Hindlimb muscle (tissue), 1 donor: Measurements from ENCODE around the gene BRAT1. TPM values are rescaled to one million over a fixed set of nuclear protein-coding genes. Genes with fewer than 3 reads are reported as not detected.
A peak's percentile ranks its signal among the peaks of the same experiment; 100 is the strongest.
"Not testable (repeated sequence)": the region's sequence is repeated elsewhere in the genome, so short reads cannot be mapped to it uniquely, and the experiment has no call there.

Experiments used
- DNase-seq: peaks from one replicate; pipeline ENCODE4 v3.0.0-alpha.2; 2013
- polyA plus RNA-seq: library from polyadenylated mRNA; unstranded; fragments of 120-200 nt; gene quantifications from one replicate; pipeline ENCODE4 v1.2.1, GENCODE V29; 2013; ENCODE audit not compliant: insufficient read length

BRAT1 gene
- polyA plus RNA-seq, 1 donor: 25.9 TPM

DNA sequence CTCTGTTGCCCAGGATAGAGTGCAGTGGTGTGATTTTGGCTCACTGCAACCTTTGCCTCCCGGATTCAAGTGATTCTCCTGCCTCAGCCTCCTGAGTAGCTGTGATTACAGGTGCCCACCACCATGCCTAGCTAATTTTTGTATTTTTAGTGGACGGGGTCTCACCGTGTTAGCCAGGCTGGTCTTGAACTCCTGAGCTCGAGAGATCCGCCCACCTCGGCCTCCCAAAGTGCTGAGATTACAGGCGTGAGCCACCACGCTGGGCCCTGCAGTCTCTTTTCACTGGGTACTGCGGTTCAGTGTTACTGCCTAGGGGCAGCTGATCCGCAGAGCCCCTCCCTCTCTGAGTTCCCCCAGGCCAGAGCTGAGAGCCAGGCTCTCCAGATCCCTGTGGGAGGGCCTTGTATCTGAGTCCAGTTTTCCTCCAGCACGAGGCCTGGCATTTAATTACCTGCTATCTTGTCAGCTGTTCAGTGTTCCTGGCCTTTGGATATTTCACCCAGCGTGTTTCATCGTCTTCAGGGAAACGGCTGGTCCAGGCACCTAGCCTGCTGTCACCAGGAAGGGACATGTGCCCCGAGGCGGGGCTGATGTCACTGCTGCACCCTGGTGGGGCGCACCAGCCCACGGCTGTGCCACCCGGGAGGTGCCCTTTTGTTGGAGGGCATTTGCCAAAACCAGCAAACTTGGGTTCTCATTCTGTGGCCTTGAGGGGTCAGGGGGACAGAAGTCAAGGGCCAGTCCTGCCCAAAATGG is 19.3 kb downstream of the BRAT1 start:
- DNase-seq: not testable (repeated sequence)

DNA sequence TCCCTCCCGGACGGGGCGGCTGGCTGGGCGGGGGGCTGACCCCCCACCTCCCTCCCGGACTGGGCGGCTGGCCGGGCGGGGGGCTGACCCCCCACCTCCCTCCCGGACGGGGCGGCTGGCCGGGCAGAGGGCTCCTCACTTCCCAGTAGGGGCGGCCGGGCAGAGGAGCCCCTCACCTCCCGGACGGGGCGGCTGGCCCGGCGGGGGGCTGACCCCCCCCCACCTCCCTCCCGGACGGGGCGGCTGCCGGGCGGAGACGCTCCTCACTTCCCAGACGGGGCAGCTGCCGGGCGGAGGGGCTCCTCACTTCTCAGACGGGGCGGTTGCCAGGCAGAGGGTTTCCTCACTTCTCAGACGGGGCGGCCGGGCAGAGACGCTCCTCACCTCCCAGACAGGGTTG is 21.1 kb downstream of the BRAT1 start:
- DNase-seq: not testable (repeated sequence)

GRCh38 chr7:2533566-2533965 is 21.8 kb downstream of the BRAT1 start:
- not testable (repeated sequence) for DNase-seq

DNA sequence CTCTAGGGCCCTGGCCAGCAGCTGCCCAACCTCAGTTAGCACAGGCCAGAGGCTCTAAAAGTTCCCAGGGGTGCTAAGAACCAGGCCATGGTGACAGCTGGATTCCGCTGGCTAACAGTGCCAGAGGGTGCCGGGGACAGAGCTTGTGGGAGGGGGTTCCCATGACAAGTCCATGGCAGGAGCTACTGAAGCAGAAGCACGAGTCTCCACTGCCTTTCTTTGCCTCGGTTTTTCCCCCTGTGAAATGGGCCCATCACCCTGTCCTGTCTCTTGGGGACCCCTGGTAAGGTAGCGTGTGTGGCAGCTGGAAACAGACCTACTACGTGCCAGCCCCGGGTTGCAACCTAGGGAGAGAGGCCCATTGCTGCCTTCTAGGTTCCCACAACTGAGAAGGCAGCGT is 22.5 kb downstream of the BRAT1 start:
- not testable (repeated sequence) for DNase-seq

DNA sequence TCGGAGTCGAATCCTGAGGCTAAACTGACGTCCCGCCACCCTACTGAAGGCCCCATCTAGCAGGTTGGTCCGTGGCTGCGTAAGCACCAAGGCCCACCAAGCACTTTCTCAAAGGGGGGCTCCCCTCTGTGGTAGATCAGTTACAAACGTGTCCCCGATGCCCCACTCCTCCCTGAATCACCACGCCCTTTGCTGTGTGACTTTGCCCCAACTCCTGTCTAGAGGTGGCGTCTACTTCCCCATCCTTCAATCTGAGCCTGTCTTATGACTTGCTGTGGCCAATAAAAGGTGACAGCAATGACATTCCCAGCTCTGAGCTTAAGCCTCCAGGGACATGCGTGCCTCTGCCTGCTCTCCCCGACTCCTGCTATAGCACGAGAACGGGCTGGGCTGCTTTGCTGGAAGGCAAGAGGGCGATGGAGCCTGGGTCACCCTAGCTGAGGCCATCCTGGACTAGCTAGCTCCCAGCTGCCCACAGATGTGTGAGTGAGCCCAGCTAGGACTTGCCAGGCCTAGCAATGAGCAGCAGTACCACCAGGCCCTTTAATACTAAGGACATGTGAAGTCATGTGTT is 23.0 kb downstream of the BRAT1 start:
- DNase-seq: not testable (repeated sequence)

GRCh38 chr7:2531796-2532110 is 23.6 kb downstream of the BRAT1 start:
- DNase-seq: not testable (repeated sequence)

- not testable (repeated sequence) for DNase-seq
Measured at GRCh38 chr7:2530994-2531795, 24.1 kb downstream of the BRAT1 start.

GRCh38 chr7:2530071-2530987 is 25.0 kb downstream of the BRAT1 start:
- no peak for DNase-seq

- DNase-seq: peak; percentile 54
Measured at GRCh38 chr7:2529161-2530070, 25.9 kb downstream of the BRAT1 start.

DNA sequence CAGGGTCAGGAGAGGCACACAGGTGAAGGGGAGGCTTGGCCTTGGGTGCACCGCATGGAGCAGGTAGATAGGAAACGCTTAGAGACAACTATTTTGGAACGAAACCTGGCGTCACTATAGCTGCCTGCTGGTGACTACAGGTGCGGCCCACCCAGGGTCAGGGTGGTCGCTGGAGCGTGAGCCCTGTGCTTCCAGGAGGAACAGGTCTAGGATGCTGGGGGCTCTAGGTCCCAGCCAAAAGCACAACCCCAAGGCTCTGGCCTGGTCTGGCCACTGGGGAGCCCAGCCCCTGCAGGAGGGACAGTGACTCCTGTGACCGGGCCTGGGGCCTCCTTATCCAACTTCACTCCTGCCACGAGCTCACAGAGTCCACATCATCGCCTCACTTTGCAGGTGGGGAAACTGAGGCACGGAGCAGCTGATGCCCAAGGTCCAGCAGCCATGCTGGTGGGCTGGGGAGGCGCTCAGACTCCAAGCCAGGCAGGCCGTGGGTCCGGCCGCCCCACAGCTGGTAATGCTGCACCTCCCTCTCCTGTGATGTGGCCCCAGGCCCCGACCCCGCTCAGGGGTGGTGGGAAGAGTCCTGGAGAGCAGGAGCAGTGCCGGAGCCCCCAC is 26.7 kb downstream of the BRAT1 start:
- no peak for DNase-seq

GRCh38 chr7:2527505-2528467 is 27.5 kb downstream of the BRAT1 start:
- no peak for DNase-seq

DNA sequence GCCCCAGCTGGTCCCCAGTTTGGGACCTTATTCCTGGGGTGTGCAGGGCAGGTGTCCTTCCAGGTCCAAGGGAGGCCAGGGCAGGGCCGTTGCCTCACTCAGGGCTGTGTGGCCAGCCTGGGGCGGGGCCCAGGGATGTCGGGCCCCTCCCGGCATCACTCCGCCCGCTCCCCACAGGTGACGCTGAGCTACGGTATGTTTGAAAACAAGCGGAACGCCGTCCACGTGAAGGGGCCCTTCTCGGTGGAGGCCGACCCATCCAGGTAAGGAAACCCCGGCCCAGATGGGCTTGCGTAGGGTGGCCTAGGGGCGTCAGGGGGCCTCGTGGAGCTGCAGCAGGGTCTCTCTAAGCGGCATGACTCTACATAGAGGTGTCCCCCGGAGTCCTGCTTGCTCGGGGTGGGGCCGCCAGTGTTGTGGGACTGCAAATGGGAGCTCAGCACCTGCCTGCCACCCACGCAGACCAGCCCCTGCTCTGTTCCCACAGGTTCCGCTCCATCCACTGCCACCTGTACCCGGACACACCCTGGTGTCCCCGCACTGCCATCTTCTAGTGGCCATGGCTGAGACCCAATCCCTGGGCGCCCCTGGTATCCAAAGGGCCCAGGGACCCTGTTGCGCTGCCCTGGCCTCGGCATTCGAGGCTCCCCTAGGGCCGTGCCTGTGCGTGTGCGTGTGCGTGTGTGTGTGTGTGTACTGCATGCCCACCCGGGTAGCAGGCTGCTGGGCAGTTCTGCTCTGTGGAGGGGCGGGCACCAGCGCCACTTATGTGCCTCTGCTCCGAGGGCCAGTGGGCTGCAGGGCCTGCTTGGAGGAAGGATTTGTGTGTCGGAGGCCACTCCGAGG is 28.4 kb downstream of the BRAT1 start:
- no peak for DNase-seq

DNA sequence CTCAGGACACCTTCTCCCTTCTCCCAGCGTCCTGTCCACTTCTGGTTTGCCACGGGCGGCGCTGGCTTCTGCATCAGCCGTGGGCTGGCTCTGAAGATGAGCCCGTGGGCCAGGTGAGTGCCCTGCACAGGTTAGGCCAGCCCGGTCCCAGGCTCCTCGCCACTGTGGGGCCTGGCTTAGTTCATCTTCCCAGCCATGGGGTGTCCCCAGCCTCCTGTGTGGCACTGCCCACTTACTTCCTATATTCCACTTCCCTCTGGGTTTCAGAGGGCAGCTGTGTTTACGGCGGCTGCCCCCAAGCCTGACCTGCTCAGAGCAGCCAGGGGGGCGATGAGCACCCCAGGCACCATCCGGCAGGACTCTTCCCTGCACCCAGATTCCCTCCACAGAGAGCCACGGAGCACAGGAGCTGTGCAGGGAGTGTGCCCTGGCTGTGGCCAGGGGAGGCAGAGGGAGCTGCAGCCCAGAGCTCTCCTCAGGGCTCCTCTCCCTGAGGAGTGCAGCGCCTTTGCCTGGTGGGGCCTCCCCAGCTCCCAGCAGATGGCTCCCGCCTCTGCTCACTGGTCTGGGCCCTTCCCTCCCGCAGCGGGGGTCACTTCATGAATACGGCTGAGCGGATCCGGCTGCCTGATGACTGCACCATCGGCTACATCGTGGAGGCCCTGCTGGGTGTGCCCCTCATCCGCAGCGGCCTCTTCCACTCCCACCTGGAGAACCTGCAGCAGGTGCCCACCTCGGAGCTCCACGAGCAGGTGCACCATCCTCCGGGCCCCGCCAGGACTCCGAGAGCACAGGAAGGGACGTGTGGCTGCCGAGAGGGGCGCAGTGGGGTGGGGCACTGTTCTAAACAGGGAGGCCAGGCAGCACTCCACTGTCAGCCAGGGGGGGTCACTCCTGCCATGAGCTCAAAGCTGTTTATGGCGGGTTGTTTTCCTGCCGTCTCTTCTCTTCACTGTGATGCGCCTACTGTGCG is 29.4 kb downstream of the BRAT1 start:
- DNase-seq: no peak

DNA sequence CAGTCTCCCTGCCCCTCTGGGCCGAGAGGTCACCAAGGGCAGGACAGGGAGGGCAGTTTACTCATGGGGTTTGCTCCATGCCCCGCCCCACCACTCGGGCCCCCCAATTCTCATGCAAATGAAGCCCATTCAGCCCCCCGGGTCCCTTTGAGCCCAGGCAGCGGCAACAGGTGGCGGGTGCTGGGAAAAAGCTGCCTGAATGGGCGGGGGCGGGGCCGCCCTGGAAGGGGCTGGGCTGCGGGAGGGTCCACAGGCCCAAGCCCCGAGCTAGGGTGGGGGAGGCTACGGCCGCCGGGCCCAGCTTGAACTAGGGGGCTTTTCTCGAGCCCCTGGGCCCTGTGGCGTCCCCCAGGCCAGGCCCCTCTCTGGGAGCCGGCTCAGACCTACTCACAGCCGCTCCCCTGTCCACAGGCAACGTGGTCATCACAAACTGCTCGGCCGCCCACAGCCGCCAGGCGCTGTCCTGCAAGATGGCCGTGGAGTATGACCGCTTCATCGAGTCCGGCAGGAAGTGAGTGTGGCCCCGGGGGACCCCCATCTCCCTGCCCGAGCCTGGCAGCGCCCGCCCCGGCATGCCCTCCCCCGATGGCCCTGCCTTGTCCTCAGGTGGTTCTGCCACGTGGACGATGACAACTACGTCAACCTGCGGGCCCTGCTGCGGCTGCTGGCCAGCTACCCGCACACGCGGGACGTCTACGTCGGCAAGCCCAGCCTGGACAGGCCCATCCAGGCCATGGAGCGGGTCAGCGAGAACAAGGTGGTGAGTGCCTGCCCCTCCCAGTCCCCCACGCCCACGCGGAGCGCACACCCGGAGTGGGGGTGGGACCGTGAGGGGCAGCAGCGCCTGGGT is 30.3 kb downstream of the BRAT1 start:
- no peak for DNase-seq

GRCh38 chr7:2523941-2524807 is 31.1 kb downstream of the BRAT1 start:
- peak; percentile 59 for DNase-seq
